Measurements from ENCODE around the gene MAPKAP1. TPM values are rescaled to one million over a fixed set of nuclear protein-coding genes. Genes with fewer than 3 reads are reported as not detected.

The MAPKAP1 gene
- total and polyA plus RNA-seq, 2 donors = 61.4 to 97.6 TPM

DNA sequence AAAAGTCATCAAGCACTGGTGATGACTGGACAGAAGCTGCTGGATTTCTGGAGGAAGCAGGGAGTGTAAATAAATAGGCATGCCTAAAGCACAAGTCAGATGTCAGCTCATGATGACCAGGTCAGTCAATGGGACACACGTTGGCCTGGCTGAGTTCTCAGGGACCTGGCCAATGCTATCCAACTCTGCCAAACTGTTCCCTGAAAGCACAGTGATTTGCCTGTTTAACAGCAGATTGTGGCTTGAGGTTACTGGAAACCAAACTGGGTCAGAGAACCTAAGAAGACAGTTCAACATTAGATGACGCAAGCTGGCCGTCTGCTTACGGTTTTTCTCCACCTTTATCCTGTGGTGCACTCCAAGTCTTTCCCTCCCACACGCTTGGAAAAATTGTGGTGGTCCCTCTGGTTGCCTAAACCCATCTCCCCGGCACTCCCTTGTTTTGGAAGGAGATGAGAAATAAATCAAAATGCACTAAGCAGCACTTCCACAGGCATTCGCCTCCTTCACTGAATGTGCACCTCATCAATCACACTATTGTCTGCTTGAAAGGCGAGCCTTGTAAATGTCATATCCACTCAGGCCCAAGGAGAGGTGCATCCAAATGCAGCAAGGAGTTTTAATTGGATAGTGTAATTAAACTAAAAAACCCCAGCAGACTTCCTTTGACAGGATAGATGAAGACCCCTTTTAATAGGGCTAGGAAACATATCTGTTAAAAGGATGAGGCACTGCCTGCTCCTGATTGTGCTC lies 245.9 kb downstream of the MAPKAP1 start:
- H3K36me3 ChIP-seq (ENCODE audit: insufficient read depth) = no peaks in the 10 kb centered on the region
- H3K4me3 ChIP-seq (ENCODE audit: low read depth, low read length) = no peak overlapping the region
- no peak for DNase-seq (ENCODE audit: extremely low spot score)
- H3K4me1 ChIP-seq (ENCODE audit: insufficient read depth) = no peaks in the 10 kb centered on the region
- no peak overlapping the region for H3K27ac ChIP-seq (ENCODE audit: low read depth)
- WGBS = 74% methylated on average over 8 of the region's 8 CpGs

- H3K36me3 ChIP-seq (ENCODE audit: insufficient read depth) = no peaks in the 10 kb centered on the region
- no peak for DNase-seq (ENCODE audit: extremely low spot score)
- no peaks in the 10 kb centered on the region for H3K4me1 ChIP-seq (ENCODE audit: insufficient read depth)
- H3K4me3 ChIP-seq (ENCODE audit: low read depth, low read length) = no peak overlapping the region
- 91% methylated on average over 7 of the region's 7 CpGs for WGBS
- H3K27ac ChIP-seq (ENCODE audit: low read depth) = no peak overlapping the region
Measured at GRCh38 chr9:125460346-125460745, 246.7 kb downstream of the MAPKAP1 start.

GRCh38 chr9:125457357-125457756 lies 249.7 kb downstream of the MAPKAP1 start:
- no peaks in the 10 kb centered on the region for H3K36me3 ChIP-seq (ENCODE audit: insufficient read depth)
- no peaks in the 10 kb centered on the region for H3K4me1 ChIP-seq (ENCODE audit: insufficient read depth)
- no peak overlapping the region for H3K27ac ChIP-seq (ENCODE audit: low read depth)
- no peak for DNase-seq (ENCODE audit: extremely low spot score)
- H3K4me3 ChIP-seq (ENCODE audit: low read depth, low read length) = no peak overlapping the region
- 97% methylated on average over 1 of the region's 1 CpG for WGBS

DNA sequence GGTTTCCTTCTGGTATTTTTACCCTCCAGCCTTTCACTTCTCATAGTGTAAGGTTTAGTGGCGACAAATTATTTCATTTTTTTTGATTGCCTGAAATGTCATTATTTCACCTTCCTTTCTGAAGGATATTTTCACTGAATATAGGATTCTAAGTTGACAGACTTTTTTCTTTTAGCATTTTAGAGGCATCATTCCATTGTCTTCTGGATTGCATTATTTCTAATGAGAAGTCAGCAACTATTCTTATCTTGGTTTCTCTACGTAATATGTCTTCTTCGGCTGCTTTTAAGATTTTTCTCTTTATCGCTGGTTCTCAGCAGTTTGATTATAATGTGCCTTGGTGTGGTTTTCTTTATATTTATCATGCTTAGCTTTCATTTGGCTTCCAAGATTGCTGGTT lies 251.1 kb downstream of the MAPKAP1 start:
- no peak overlapping the region for H3K27ac ChIP-seq (ENCODE audit: low read depth)
- WGBS = 97% methylated on average over 4 of the region's 4 CpGs

DNA sequence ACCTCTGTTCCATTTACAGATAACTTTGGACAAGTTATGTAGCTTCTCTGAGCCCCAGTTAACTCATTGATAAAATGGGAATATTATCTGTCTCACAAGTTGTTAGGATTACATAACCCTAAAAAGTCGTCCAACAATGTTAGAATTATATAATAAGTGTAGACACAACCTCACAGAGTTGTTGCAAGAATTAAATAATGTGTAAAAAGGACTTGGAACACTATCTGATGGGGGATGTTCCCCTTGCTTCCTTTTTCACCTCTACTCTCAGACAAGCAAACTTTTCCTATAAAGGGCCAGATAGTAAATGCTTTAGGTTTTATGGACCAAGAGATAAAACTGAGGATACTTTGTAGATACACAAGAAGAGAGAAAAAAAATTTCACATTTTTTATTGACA lies 251.9 kb downstream of the MAPKAP1 start:
- Histone ChIP-seq H3K27ac (ENCODE audit: low read depth) (no peak overlapping the region), H3K36me3 (ENCODE audit: insufficient read depth) (no peaks in the 10 kb centered on the region), H3K4me3 (ENCODE audit: low read depth, low read length) (no peak overlapping the region), H3K4me1 (ENCODE audit: insufficient read depth) (no peaks in the 10 kb centered on the region)
- 38% methylated on average over 1 of the region's 1 CpG for WGBS
- no peak for DNase-seq (ENCODE audit: extremely low spot score)

More for the DNA sequence above, 251.1 kb downstream of the MAPKAP1 start:
- Histone ChIP-seq H3K4me3 (ENCODE audit: low read depth, low read length) (no peak overlapping the region), H3K36me3 (ENCODE audit: insufficient read depth) (no peaks in the 10 kb centered on the region), H3K4me1 (ENCODE audit: insufficient read depth) (no peaks in the 10 kb centered on the region)
- no peak for DNase-seq (ENCODE audit: extremely low spot score)

- WGBS = 89% methylated on average over 18 of the region's 18 CpGs
- DNase-seq (ENCODE audit: extremely low spot score) = no peak
- H3K4me3 ChIP-seq (ENCODE audit: low read depth, low read length) = no peak overlapping the region
- no peak overlapping the region for H3K27ac ChIP-seq (ENCODE audit: low read depth)
- H3K36me3 ChIP-seq (ENCODE audit: insufficient read depth) = no peaks in the 10 kb centered on the region
- H3K4me1 ChIP-seq (ENCODE audit: insufficient read depth) = no peaks in the 10 kb centered on the region
Measured at GRCh38 chr9:125447202-125447802, 259.7 kb downstream of the MAPKAP1 start.

GRCh38 chr9:125446561-125447094 lies 260.4 kb downstream of the MAPKAP1 start:
- WGBS = 89% methylated on average over 6 of the region's 6 CpGs
- no peak for DNase-seq (ENCODE audit: extremely low spot score)
- no peak overlapping the region for H3K27ac ChIP-seq (ENCODE audit: low read depth)

DNA sequence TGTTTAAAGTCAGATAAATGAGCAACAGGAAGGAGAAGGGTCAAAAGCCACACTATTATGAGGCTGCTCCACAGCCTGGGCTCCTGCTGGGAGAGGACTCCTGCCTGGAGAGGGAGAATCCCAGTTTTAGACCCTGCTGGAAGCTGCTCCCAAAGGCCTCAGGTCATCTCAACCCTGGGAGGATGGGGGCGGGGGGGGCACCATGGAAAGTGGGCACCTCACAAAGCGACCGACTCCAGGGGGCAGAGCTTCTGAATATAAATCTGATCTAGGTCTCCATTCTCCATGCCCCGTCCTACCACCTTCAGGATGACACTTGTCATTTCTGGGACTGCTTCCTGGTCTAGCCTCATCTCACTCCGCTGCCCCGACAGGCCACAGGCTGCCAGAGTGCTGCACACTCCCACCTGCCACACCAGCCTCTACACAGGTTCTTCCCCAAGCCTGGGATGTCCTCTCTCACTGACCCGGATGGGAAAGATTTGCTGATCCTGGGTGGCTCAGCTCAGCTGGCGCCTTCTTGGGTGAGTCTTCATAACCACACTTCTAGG lies 262.0 kb downstream of the MAPKAP1 start:
- DNase-seq (ENCODE audit: extremely low spot score) = no peak

More at GRCh38 chr9:125446561-125447094, 260.4 kb downstream of the MAPKAP1 start:
- H3K36me3 ChIP-seq (ENCODE audit: insufficient read depth) = no peaks in the 10 kb centered on the region
- no peaks in the 10 kb centered on the region for H3K4me1 ChIP-seq (ENCODE audit: insufficient read depth)
- H3K4me3 ChIP-seq (ENCODE audit: low read depth, low read length) = no peak overlapping the region

DNA sequence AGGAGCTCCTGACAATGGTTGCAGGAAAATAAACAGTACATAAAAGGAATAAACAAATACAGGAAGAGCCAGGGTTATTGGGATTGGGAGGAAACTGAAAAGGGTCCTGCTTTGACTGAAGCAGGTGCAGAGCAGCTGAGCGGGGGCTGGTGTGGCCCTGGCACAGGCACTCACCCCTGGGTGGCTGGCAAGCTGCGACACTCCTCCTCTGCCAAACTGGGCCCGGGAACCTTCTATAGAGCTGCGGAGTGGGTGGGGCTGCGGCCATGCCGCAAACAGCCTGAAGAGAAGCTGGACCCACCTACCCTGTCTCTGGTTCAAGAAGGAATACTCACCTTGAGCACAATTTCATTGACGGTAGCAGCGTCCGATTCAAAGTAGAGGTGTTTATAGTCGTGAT lies 262.8 kb downstream of the MAPKAP1 start:
- no peak for DNase-seq (ENCODE audit: extremely low spot score)
- WGBS = 91% methylated on average over 10 of the region's 10 CpGs
- H3K36me3 ChIP-seq (ENCODE audit: insufficient read depth) = no peaks in the 10 kb centered on the region

More for the DNA sequence above, 262.0 kb downstream of the MAPKAP1 start:
- Histone ChIP-seq H3K36me3 (ENCODE audit: insufficient read depth) (no peaks in the 10 kb centered on the region), H3K4me1 (ENCODE audit: insufficient read depth) (no peaks in the 10 kb centered on the region), H3K27ac (ENCODE audit: low read depth) (no peak overlapping the region), H3K4me3 (ENCODE audit: low read depth, low read length) (no peak overlapping the region)
- WGBS = 92% methylated on average over 8 of the region's 8 CpGs

GRCh38 chr9:125443367-125443766 lies 263.6 kb downstream of the MAPKAP1 start:
- H3K4me3 ChIP-seq (ENCODE audit: low read depth, low read length) = no peak overlapping the region
- 97% methylated on average over 8 of the region's 8 CpGs for WGBS
- H3K4me1 ChIP-seq (ENCODE audit: insufficient read depth) = no peaks in the 10 kb centered on the region
- no peak overlapping the region for H3K27ac ChIP-seq (ENCODE audit: low read depth)
- no peaks in the 10 kb centered on the region for H3K36me3 ChIP-seq (ENCODE audit: insufficient read depth)
- DNase-seq (ENCODE audit: extremely low spot score) = no peak

More for the DNA sequence above, 262.8 kb downstream of the MAPKAP1 start:
- no peak overlapping the region for H3K27ac ChIP-seq (ENCODE audit: low read depth)
- no peaks in the 10 kb centered on the region for H3K4me1 ChIP-seq (ENCODE audit: insufficient read depth)
- H3K4me3 ChIP-seq (ENCODE audit: low read depth, low read length) = no peak overlapping the region

DNA sequence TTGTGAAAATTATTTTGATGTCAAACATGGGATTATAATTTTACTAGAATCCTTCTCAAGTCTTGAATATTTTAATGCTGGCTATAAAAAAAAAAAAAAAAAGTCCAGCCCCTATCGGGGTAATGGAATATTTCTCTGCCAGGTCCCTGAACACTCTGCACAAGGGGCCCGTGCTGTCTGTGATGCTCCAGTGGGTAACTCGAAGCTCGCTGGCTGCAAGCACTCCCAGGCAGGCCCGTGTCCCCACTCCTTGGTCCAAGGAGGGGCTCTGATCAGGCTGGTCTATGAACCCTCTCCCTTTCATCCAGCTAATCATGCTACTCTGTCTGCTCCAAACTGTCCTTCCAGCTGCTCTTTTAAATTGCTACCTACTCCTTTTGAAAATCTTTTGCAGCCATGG lies 264.6 kb downstream of the MAPKAP1 start:
- no peak for DNase-seq (ENCODE audit: extremely low spot score)
- H3K4me1 ChIP-seq (ENCODE audit: insufficient read depth) = no peaks in the 10 kb centered on the region
- H3K4me3 ChIP-seq (ENCODE audit: low read depth, low read length) = no peak overlapping the region
- no peaks in the 10 kb centered on the region for H3K36me3 ChIP-seq (ENCODE audit: insufficient read depth)
- 68% methylated on average over 5 of the region's 5 CpGs for WGBS
- H3K27ac ChIP-seq (ENCODE audit: low read depth) = no peak overlapping the region

DNA sequence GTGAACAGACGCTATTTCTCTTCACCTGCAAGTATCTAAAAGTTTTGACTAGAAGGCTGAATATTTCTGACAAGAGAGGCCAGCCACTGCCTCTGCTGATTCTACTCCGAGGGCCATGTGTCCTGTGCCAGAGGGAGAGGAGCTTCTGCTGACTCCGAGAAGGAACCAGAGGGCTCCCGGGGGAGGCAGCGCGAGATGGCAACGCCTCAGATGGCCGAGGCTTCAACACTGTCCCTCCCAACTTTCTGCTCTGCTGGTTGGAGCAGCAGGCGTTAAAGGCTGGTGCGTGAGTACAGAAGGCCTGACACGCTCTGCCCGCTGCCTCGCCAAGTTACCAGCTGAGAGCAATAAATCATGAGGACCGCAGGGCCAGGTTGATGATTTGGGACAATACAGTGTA lies 266.6 kb downstream of the MAPKAP1 start:
- Histone ChIP-seq H3K27ac (ENCODE audit: low read depth) (no peak overlapping the region), H3K4me1 (ENCODE audit: insufficient read depth) (no peaks in the 10 kb centered on the region), H3K4me3 (ENCODE audit: low read depth, low read length) (no peak overlapping the region), H3K36me3 (ENCODE audit: insufficient read depth) (no peaks in the 10 kb centered on the region)
- 73% methylated on average over 14 of the region's 14 CpGs for WGBS
- no peak for DNase-seq (ENCODE audit: extremely low spot score)

DNA sequence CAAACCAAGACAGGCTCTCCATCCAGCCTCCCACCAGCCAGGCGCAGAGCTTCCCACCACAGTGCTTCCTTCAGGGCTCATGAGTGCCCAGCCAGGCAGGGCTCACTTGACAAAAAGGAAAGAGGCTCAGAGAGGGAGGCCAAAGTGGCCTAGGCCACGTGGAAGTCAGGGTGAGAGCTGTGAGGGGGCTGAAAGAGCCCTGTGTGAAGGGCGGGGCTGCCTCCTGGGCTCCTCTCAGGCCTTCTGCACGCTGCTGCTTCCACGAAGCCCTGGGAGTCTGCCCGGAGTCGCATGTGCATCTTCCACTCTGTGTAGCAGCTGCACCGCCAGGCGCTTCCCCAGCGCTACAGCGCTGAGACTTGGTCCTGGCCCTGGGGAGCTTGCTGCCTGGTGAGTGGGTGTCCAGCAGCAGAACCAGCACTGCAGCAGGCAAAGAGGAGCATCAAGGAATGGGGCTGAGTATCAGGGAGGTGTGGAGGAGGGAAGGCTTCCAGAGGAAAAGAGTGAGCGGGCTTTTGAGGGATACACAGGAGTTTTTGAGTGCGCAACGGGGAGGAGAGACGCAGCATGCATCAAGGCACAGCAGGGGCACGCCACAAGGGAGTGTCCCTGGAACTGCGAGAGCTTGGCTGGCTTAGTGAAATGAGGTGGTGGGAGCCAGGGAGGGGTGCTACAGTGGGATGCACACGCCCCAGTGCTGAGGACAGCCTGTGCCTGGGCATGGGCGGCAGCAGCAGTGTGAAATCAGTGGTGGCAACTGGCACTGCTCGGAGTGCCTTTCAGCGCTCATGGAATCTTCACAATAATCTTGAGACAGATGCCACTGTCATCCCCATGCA lies 267.4 kb downstream of the MAPKAP1 start:
- Histone ChIP-seq H3K27ac (ENCODE audit: low read depth) (no peak overlapping the region), H3K4me1 (ENCODE audit: insufficient read depth) (no peaks in the 10 kb centered on the region), H3K36me3 (ENCODE audit: insufficient read depth) (no peaks in the 10 kb centered on the region), H3K4me3 (ENCODE audit: low read depth, low read length) (no peak overlapping the region)
- no peak for DNase-seq (ENCODE audit: extremely low spot score)
- 92% methylated on average over 21 of the region's 21 CpGs for WGBS
